ENCODE measurements around the gene NHLRC4. TPM values are rescaled to one million over a fixed set of nuclear protein-coding genes. Genes with fewer than 3 reads are reported as not detected.

Gene NHLRC4
- total and polyA plus RNA-seq, 2 of the 13 experiments (the other 11 are each of a cell fraction or from before 2014, with no cell fraction given), result 0.40 to 0.59 TPM

DNA sequence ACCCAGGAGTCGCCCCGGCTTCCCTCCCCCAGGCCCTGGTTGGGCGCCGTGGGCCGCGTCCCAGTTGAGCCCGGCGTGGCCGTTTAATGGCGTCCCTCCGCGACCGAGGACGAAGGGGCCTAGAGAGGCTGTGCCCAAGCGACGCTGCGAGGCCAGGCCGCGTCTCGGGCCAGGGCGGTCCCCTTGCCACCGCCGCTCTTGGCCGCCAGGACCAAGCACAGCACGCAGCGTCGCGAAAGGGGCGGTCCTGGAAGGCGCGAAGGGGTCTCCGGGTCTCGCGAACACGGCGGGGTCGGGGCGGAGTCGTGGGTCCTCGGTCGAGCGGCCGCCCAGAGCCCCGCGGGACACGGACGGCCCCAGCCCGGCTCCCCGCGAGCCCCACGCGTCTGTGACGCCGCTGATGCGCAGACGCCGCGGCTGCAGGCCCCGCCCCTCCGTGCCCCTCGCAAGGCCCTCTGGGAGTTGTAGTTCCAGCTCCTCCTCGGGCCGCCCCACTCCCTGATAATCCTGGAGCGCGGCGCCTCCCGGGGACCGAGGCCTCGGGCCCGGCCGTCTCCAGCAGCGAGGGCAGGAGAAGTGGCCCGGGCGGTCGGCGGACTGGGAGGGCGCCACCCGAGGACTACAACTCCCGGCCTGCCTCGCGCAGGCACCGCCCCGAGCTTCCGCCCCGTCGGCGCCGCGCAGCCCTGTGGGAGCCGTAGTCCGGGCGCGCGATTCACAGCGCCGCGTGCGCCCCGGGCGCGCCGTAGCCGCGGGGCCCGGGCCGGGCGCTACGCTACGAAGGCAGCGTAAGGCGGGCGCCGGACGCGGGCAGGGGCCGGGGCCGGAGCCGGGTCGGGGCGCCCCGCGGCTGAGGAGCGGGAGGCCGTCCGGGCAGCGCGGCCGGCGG lies 39.5 kb upstream of the NHLRC4 start, which contains the start of gene CAPN15 (continued):
- TF ChIP-seq, protein P1, sequence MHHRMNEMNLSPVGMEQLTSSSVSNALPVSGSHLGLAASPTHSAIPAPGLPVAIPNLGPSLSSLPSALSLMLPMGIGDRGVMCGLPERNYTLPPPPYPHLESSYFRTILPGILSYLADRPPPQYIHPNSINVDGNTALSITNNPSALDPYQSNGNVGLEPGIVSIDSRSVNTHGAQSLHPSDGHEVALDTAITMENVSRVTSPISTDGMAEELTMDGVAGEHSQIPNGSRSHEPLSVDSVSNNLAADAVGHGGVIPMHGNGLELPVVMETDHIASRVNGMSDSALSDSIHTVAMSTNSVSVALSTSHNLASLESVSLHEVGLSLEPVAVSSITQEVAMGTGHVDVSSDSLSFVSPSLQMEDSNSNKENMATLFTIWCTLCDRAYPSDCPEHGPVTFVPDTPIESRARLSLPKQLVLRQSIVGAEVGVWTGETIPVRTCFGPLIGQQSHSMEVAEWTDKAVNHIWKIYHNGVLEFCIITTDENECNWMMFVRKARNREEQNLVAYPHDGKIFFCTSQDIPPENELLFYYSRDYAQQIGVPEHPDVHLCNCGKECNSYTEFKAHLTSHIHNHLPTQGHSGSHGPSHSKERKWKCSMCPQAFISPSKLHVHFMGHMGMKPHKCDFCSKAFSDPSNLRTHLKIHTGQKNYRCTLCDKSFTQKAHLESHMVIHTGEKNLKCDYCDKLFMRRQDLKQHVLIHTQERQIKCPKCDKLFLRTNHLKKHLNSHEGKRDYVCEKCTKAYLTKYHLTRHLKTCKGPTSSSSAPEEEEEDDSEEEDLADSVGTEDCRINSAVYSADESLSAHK (CRISPR knock-in tag; IDR thresholded peaks at IDR 0.05; ENCODE audit: borderline replicate concordance), result no peak
- no peak for TF ChIP-seq SMARCE1 (IDR thresholded peaks at IDR 0.05; ENCODE audit: borderline replicate concordance)
- TF ChIP-seq IKZF4 (CRISPR knock-in tag; IDR thresholded peaks at IDR 0.05; ENCODE audit: borderline replicate concordance, low read depth, not compliant biosample characterization), result no peak
- TF ChIP-seq ZNF670 (CRISPR knock-in tag; IDR thresholded peaks at IDR 0.05; ENCODE audit: borderline replicate concordance), result no peak; the same call in 1 of the 2 replicates
- TF ChIP-seq XBP1 (CRISPR knock-in tag; IDR thresholded peaks at IDR 0.05), result no peak
- no peak for TF ChIP-seq DR1 (CRISPR knock-in tag; IDR thresholded peaks at IDR 0.05)
- TF ChIP-seq SRSF4 (IDR thresholded peaks at IDR 0.05; ENCODE audit: low read depth, low read length, poor library complexity, severe bottlenecking), result no peak
- 0 out of 2 replicates have a peak, but pooled peaks have one; percentile 78 for TF ChIP-seq ZFYVE20 (CRISPR knock-in tag; IDR thresholded peaks at IDR 0.05; ENCODE audit: borderline replicate concordance, low read depth)
- TF ChIP-seq, protein P2, sequence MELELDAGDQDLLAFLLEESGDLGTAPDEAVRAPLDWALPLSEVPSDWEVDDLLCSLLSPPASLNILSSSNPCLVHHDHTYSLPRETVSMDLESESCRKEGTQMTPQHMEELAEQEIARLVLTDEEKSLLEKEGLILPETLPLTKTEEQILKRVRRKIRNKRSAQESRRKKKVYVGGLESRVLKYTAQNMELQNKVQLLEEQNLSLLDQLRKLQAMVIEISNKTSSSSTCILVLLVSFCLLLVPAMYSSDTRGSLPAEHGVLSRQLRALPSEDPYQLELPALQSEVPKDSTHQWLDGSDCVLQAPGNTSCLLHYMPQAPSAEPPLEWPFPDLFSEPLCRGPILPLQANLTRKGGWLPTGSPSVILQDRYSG (CRISPR knock-in tag; IDR thresholded peaks at IDR 0.05), result no peak; the same call in 1 of the 2 replicates
- TF ChIP-seq ZNF780A (CRISPR knock-in tag; IDR thresholded peaks at IDR 0.05), result no peak
- peak; percentile 2; the same call in 1 of the 2 replicates for TF ChIP-seq FOXO1 (CRISPR knock-in tag; IDR thresholded peaks at IDR 0.05)
- no peak for TF ChIP-seq ARNT (IDR thresholded peaks at IDR 0.05)
- no peak for TF ChIP-seq ATAD3A (CRISPR knock-in tag; IDR thresholded peaks at IDR 0.05)
- TF ChIP-seq, protein P3, sequence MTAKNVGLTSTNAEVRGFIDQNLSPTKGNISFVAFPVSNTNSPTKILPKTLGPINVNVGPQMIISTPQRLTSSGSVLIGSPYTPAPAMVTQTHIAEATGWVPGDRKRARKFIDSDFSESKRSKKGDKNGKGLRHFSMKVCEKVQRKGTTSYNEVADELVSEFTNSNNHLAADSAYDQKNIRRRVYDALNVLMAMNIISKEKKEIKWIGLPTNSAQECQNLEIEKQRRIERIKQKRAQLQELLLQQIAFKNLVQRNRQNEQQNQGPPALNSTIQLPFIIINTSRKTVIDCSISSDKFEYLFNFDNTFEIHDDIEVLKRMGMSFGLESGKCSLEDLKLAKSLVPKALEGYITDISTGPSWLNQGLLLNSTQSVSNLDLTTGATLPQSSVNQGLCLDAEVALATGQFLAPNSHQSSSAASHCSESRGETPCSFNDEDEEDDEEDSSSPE (CRISPR knock-in tag; IDR thresholded peaks at IDR 0.05), result no peak; the same call in 1 of the 2 replicates
- no peak for TF ChIP-seq SIX4 (CRISPR knock-in tag; IDR thresholded peaks at IDR 0.05)
- TF ChIP-seq, protein P4, sequence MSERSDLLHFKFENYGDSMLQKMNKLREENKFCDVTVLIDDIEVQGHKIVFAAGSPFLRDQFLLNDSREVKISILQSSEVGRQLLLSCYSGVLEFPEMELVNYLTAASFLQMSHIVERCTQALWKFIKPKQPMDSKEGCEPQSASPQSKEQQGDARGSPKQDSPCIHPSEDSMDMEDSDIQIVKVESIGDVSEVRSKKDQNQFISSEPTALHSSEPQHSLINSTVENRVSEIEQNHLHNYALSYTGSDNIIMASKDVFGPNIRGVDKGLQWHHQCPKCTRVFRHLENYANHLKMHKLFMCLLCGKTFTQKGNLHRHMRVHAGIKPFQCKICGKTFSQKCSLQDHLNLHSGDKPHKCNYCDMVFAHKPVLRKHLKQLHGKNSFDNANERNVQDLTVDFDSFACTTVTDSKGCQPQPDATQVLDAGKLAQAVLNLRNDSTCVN (CRISPR knock-in tag; IDR thresholded peaks at IDR 0.05; ENCODE audit: borderline replicate concordance), result no peak
- TF ChIP-seq ZNF136 (CRISPR knock-in tag; IDR thresholded peaks at IDR 0.05; ENCODE audit: low read depth), result no peak
- no peak for TF ChIP-seq ZSCAN9 (CRISPR knock-in tag; IDR thresholded peaks at IDR 0.05; ENCODE audit: borderline replicate concordance)
- TF ChIP-seq, protein P5, sequence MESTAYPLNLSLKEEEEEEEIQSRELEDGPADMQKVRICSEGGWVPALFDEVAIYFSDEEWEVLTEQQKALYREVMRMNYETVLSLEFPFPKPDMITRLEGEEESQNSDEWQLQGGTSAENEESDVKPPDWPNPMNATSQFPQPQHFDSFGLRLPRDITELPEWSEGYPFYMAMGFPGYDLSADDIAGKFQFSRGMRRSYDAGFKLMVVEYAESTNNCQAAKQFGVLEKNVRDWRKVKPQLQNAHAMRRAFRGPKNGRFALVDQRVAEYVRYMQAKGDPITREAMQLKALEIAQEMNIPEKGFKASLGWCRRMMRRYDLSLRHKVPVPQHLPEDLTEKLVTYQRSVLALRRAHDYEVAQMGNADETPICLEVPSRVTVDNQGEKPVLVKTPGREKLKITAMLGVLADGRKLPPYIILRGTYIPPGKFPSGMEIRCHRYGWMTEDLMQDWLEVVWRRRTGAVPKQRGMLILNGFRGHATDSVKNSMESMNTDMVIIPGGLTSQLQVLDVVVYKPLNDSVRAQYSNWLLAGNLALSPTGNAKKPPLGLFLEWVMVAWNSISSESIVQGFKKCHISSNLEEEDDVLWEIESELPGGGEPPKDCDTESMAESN (CRISPR knock-in tag; conservative IDR thresholded peaks at IDR 0.05), result no peak
